Nephron progenitor cell (in vitro differentiated cells): ENCODE data around the gene ASB8.

ENCODE experiments used
- DNase-seq: peaks from one replicate; pipeline ENCODE4 v3.0.0; 2021
- H3K27ac Mint-ChIP-seq: 2 replicates; pipeline ENCODE4 v1.8.0; 2021; ENCODE audit warnings: mild to moderate bottlenecking, moderate library complexity, mixed read lengths
- H3K27me3 Mint-ChIP-seq: 2 replicates; pipeline ENCODE4 v1.8.0; 2021; ENCODE audit warnings: mild to moderate bottlenecking, low read depth, mixed read lengths; ENCODE audit not compliant: poor library complexity
- H3K36me3 Mint-ChIP-seq: 2 replicates; pipeline ENCODE4 v1.8.0; 2021; ENCODE audit warnings: low read depth, mixed read lengths
- H3K4me1 Mint-ChIP-seq: 2 replicates; pipeline ENCODE4 v1.8.0; 2021; ENCODE audit warnings: mixed read lengths
- H3K4me3 Mint-ChIP-seq: 2 replicates; pipeline ENCODE4 v1.8.0; 2021; ENCODE audit warnings: mild to moderate bottlenecking, moderate library complexity, mixed read lengths
- H3K9me3 Mint-ChIP-seq: 2 replicates; pipeline ENCODE4 v1.8.0; 2021; ENCODE audit warnings: mild to moderate bottlenecking, moderate library complexity, mixed read lengths
- TF ChIP-seq, protein P1 (sequence below): fragments of 200-600 bp; sonication (generic); IDR thresholded peaks from 2 replicates; pipeline ENCODE4 v1.5.0; 2021; ENCODE audit warnings: antibody characterized with exemption

The ASB8 gene

DNA sequence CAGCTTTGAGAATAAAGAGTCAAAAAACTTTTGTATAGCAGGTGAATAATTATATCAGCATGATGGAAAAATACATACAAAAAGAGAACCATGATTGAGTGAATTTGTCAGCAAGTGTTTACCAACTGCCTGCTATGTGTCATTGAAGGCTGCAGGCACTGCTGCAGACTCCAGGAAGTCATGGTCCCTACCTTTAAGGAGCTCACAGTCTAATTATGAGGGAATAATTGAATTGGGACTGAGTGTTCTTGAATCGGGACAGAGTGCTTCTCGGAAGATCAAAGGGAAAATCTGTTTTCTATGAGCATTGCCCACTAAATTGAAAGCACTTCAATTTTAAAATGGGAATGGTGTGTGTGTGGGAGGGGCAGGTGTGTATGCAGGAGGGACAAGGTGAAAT lies 36.3 kb upstream of the ASB8 start:
- H3K4me3 Mint-ChIP-seq: no peak overlapping the region

DNA sequence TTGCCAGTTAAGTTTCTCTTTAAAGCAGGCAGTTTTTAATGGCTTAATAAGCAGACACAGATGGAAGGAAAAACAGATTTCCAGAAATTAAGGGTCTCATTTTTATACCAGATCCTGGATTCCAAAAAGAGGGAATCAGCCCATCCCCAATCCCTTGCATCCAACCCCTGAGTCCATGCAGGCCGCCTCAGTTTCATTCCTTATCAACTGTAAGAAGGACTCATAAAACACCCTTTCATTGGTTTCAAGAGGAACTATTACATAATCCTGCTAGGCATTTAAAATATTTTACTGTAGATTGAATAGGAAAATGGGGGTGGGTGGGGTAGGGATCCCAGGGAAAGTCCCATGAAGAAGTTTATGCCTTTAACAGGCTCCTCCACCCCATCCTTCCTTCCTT lies 35.5 kb upstream of the ASB8 start:
- peaks cover 49% of the 10 kb centered on the region for H3K4me1 Mint-ChIP-seq
- H3K4me3 Mint-ChIP-seq: no peak overlapping the region
- no peak overlapping the region for H3K27ac Mint-ChIP-seq
- no peaks in the 10 kb centered on the region for H3K9me3 Mint-ChIP-seq
- TF ChIP-seq, protein P1, sequence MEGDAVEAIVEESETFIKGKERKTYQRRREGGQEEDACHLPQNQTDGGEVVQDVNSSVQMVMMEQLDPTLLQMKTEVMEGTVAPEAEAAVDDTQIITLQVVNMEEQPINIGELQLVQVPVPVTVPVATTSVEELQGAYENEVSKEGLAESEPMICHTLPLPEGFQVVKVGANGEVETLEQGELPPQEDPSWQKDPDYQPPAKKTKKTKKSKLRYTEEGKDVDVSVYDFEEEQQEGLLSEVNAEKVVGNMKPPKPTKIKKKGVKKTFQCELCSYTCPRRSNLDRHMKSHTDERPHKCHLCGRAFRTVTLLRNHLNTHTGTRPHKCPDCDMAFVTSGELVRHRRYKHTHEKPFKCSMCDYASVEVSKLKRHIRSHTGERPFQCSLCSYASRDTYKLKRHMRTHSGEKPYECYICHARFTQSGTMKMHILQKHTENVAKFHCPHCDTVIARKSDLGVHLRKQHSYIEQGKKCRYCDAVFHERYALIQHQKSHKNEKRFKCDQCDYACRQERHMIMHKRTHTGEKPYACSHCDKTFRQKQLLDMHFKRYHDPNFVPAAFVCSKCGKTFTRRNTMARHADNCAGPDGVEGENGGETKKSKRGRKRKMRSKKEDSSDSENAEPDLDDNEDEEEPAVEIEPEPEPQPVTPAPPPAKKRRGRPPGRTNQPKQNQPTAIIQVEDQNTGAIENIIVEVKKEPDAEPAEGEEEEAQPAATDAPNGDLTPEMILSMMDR: no peak
- no peak for DNase-seq
- H3K36me3 Mint-ChIP-seq: no peaks in the 10 kb centered on the region
- H3K27me3 Mint-ChIP-seq: peaks cover 13% of the 10 kb centered on the region

More for the DNA sequence above, 36.3 kb upstream of the ASB8 start:
- Mint-ChIP-seq H3K4me1 (peaks cover 49% of the 10 kb centered on the region), H3K36me3 (no peaks in the 10 kb centered on the region), H3K27ac (no peak overlapping the region), H3K9me3 (no peaks in the 10 kb centered on the region), H3K27me3 (peaks cover 6% of the 10 kb centered on the region)
- DNase-seq: no peak
- TF ChIP-seq, protein P1: no peak

DNA sequence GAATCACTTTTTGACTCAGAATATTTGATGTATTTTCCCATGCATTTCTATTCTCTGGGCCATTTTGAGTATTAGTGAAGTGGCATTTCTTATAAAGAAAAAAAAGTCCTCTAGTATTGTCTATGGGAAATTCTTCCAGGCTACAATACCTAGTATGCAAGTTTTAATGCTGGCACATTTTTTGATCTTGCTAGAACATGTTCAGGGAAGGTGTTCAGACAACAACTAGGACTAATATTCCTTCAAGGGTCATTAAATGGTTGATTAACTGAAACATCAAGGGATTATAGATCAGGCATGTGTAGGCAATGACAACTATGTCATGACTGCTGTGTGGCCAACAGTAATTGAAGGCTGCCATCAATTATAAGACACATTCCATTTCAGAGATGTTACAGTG lies 33.8 kb upstream of the ASB8 start:
- H3K27ac Mint-ChIP-seq: no peak overlapping the region
- no peak for DNase-seq
- TF ChIP-seq, protein P1: no peak
- H3K36me3 Mint-ChIP-seq: no peaks in the 10 kb centered on the region
- peaks cover 37% of the 10 kb centered on the region for H3K4me1 Mint-ChIP-seq
- no peak overlapping the region for H3K4me3 Mint-ChIP-seq
- no peaks in the 10 kb centered on the region for H3K9me3 Mint-ChIP-seq
- H3K27me3 Mint-ChIP-seq: peaks cover 30% of the 10 kb centered on the region

DNA sequence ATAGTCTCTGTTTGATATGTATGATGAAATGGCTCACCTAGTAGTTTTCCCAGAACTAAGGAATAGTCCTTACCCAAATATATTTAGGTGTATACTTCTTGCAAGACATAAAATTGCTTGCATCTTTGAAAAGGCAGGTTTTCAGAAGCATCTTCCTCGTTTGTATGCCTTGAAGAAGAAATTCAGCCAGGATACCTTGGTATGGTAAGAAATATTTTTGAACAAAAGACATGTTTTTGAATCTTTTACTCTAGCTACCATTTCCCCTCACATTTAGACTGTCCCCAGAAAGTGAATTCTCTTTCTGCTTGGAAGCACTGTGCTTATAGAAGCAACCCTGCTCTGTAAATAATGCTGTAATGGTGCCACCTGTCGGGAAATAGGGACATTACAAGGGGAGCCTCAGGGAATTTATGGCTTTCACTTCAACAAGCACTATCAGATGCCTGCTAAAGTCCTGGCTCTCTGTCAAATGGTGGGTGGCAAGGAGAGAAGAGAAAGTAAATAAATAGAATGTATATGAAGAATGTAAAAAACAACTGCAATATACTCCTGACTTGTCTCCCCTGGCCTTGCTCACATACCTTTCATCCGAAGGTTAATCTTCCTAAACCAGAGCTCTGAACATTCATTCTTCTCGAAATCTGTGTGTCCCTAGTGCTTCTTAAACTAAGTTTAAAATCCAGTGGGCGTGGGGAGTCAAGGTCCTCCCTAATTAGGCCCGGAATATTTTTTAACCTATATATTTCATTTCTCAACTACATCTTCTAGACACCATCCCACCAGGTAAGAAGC lies 32.2 kb upstream of the ASB8 start:
- Mint-ChIP-seq H3K27ac (no peak overlapping the region), H3K36me3 (no peaks in the 10 kb centered on the region), H3K4me3 (no peak overlapping the region), H3K27me3 (peaks cover 46% of the 10 kb centered on the region), H3K4me1 (peaks cover 36% of the 10 kb centered on the region), H3K9me3 (no peaks in the 10 kb centered on the region)
- DNase-seq: peak; percentile 80
- TF ChIP-seq, protein P1: peak; percentile 93

DNA sequence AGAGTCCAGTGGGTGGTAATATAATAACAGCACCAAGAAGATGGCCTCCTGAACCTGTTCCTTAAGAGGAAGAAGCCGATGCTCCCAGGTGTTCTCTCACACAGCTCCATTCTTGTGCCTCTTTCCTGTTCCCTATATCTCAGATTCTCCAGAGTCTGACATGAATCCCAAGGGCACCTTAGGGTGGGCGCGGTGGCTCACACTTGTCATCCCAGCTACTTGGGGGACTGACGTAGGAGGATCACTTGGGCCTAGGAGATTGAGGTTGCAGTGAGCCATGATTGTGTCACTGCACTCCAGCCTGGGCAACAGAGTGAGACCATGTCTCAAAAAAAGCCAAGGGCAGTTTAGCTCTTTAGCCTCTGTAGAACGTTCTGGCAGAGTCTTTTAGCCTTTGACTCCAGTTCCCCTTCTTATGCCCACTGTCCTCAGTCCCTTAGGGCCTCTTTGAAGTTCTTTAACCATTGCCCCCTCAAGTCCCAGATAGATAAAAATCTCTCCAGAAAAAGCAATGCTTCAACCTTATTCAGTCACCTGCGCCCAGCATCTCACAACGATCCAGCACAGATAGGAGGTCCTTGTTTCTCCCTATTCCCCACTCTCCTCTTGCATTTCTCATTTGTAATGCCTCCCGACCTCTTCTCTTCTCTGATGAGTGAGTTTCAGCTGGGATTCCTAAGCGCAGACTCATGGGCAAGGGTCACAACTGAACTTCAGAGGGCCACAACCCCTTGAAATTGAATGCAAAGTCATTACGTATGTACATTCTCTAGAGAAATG lies 30.8 kb upstream of the ASB8 start:
- H3K27ac Mint-ChIP-seq: no peak overlapping the region
- no peaks in the 10 kb centered on the region for H3K36me3 Mint-ChIP-seq
- TF ChIP-seq, protein P1: no peak
- H3K27me3 Mint-ChIP-seq: peaks cover 60% of the 10 kb centered on the region
- peaks cover 36% of the 10 kb centered on the region for H3K4me1 Mint-ChIP-seq
- no peak overlapping the region for H3K4me3 Mint-ChIP-seq
- no peak for DNase-seq
- no peaks in the 10 kb centered on the region for H3K9me3 Mint-ChIP-seq
